GM18499 (cell line): Measurements from ENCODE around the gene CWC25.
"Not testable (repeated sequence)": the region's sequence is repeated elsewhere in the genome, so short reads cannot be mapped to it uniquely, and the experiment has no call there.

Source experiments
- ATAC-seq: cut with Tn5 transposase; IDR thresholded peaks from one replicate; pipeline ENCODE4 v1.9.1; 2021; ENCODE audit warnings: moderate number of reproducible peaks; ENCODE audit not compliant: insufficient read depth, unreplicated experiment

The CWC25 gene

DNA sequence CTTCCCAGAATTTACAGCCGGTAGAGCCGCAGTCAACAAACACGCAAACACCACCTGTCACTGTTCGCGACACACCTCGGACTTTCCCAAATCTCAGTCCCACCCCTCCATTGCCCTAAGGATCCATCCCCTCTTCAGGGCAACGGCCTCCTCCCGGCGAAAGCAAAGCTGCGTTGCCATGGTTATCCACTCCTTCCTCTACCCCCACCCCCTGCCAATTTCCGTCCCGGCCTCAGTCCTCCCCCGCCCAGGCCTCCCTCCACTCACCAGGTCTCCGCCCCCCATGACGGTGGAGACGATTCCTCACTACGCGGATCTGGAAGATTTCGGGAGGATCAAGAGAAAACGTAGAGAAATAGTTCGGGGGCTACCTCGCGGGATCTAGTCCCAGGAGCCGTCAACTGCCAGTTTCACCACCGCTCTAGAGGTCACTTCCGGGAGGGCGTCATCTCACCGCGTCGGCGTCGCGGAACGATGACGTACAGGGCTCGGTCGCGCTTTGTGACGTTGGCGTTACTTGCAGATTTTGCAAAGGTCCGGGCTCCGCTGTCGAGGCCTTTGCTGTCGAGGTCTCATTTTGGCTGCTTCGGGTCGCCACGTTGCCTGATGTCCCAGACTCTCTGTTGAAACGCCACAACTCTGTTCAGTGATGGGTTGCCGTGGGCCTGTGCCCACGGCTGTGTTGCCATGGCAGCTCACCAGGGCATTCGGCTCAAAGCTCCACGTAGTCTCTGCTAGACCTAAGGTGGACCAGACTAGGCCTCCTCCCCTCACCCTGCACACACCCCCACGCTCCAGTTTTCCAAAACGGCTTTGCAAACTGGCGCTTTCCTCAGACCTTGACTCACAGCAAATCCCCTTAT lies at the start of gene CWC25:
CWC25 (minus strand) TSS at position 423 of the 863 bp plus-strand sequence; CDS start at position 285, 138 bp downstream.
- ATAC-seq = no peak

- ATAC-seq = no peak
Measured at GRCh38 chr17:38873640-38874380, 48.7 kb upstream of the CWC25 start.

- no peak for ATAC-seq
Measured at GRCh38 chr17:38872671-38873385, 47.7 kb upstream of the CWC25 start.

DNA sequence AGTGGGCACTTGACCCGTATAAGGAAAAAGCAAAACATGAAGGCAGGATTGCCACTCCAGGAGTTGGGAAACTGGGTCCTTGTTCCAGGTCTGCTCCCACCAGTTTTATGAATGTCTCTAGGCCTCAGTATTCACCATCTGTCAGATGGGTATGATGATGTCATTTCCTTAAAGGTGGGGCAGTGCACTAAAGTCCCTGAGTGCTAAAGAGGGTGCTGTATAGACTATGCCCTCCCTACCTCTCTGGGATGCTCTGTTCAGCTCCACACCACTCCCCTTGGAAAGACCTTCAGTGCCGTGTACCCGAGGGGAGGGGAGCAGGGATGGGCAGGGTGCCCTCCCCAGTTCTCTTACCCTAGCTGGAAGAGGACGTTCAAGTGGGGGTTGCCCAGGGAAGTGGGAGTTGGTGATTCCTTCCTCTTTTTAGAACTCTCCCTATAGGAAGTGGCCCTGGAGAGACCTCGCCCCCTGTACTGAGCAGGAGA lies 46.9 kb upstream of the CWC25 start:
- no peak for ATAC-seq

DNA sequence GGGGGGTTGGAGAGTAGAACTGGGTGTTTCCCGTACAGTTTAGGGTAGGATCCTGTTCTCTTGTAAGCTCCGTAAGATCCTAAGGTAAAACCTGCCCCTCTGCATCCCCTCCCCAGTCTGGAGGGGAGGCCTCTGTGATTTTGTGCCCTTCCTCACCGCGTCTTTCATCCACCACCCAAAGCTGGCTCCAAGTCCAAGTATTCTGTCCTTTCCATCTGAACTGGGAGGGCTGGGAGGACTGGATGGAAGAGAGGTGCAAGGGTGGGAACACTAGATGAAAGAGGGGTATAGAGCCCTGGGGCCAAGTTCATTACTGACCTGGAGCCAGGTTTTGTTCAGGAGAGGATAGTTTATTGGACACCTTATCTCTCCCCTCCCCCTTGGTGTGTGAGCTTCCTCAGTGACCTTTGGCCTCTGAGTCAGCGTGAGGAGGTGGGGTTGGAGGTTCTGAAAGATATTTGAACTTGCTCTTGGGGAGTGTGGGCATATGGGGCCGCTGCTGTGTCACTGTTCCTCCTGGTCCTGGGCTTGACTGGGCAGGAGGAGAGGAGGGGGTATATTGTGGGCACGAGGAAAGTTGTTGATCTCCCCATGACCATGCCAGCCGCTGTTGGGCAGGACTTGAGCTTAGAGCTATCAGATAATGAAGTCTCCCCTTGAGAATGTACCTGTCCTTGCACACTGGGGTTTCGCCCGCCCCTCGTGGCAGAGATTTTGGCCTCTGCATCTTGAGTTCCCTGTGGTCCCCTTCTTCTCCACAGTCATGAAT lies 46.3 kb upstream of the CWC25 start:
- no peak for ATAC-seq

DNA sequence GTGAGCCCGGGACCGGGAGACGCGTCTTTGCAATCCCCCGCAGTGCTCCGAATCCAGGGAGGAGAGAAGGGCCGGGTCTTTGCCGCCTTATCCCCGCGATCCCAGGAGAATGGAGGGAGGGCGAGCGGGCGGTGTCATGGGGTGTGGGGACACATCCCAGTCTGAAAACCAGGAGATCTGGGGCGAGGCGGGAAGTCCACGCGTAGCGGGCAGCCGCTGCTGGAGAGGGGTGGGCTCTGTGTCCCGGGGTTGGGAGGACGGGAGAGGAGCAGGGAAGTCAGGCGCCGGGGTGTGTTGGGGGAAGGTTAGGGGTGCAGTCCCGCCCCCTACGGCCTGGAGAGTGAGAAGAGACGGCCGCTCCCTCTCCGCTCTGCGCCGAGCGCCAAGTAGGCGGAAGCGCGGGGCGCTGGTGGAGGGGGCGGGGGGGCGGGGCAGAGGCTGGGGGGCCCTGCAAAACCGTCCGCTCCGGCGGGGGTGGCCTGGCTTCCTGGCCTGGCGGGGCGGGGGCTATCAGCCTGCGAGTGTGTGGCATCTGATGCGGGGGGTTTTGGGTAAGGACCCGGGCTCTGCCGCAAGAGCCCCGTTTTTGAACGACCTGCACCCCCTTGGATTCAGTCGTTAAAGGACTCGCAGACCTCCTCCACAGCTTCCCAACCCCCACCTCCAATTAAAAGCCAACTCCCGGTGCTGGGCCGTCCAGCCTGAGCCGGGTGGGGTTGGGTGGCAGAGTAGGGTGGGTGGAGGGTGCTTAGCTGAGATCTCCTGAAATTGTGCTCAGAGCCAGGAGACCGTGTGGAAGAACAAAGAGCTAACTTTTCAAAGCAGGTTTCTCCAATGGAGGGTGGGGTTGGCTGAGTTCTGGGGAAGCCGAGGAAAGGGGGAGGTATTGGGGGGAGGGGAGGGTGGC lies 45.4 kb upstream of the CWC25 start:
- no peak for ATAC-seq

DNA sequence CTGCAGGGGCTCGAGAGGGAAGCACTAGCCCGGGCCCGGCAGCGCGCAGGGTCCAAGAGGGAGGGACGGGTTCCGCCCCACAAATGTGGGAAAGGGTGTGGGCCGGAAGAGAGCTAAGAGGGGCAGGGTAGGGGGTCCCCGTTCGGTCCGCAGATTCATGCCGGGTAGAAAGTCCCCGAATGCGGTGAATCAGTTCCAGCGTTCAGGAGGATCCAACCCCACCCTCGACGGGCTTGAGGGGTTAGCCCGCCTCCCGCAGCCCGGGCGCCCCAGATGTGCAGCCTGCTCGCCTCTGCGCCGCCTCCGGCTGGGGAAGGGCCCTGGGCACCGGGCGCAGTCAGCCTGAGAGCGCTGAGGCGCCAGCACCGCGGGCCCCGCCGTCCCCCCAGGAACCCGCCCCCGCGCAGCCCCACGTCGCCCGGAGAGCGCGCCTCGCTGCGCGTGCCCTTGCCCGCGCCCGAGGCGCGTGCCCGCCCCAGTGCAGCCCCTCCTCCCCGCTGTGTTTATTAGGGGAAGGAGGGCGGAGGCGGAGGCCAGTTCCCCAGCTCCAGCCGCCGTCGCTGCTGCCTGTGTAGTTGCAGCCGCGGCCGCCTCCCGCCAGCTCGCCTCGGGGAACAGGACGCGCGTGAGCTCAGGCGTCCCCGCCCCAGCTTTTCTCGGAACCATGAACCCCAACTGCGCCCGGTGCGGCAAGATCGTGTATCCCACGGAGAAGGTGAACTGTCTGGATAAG lies 44.6 kb upstream of the CWC25 start, which contains the start of gene LASP1:
LASP1 (plus strand) TSS at position 533 of the 733 bp plus-strand sequence; CDS start at position 665, 132 bp downstream.
- ATAC-seq = no peak

GRCh38 chr17:38868817-38869525 lies 43.9 kb upstream of the CWC25 start:
- no peak for ATAC-seq

DNA sequence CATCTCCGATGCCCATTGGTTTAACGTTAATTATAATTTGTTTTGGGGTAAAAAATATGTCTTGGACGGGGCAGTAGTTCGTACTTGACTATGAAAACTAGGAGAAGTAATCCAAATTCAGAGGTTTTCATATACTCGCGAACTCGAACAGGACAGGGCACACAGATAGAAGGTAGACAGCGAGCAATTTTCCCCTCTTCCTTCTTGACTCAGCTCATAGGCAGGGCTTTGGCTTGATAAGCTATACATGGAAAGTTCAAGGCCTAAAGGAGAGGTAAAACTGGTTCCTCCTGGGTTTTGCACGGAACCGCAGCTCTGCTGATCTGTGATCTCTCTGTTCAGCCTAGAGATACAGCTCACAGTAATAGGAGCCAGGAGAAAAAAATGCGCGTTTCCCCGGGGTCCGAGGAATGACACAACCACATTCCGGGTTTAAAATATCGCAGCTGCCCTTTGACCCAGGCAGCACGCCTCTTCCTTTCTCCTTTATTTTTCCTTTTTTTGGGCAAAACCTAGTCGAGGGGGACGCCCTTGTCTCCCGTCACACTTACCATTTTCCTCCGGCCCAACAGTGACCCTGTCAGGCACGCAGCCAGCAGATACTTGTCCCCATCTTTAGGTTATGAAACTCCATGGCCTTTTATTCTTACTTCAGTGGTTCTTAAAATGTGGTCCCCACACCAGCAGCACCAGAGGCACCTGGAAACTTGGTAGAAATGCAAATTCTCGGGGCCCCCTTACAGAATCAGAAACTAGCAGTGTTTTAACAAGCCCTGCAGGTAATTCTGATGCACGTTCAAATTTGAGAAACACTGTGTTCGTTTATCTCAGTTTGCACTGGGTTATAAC lies 43.1 kb upstream of the CWC25 start:
- no peak for ATAC-seq

DNA sequence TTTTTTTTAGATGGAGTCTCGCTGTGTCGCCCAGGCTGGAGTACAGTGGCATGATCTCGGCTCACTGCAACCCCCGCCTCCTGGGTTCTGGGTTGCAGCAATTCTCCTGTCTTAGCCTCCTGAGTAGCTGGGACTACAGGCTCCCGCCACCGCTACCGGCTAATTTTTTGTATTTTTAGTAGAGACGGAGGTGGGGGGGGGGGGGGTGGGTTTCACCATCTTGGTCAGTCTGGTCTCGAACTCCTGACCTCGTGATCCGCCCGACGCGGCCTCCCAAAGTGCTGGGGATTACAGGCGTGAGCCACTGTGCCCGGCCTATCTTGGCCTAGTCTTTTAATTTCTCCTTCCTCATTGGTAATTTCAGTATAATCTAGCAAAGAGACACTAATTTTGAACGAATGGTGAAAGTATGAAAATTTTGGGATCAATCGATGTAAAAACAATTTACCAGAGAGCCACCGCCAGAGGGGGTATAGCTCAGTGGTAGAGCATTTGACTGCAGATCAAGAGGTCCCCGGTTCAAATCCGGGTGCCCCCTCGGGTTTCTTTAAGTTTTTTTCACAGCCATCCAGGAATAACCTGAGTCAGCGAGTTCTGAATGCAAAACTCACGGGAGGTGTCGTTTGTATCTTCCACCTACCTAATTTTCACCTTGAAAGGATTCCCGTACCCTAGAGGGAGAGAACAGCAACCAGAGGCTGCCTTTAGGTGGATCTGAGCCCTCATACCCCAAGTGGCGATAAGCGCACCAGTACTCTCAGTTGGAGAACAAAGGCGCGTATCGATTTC lies 42.3 kb upstream of the CWC25 start:
- no peak for ATAC-seq

DNA sequence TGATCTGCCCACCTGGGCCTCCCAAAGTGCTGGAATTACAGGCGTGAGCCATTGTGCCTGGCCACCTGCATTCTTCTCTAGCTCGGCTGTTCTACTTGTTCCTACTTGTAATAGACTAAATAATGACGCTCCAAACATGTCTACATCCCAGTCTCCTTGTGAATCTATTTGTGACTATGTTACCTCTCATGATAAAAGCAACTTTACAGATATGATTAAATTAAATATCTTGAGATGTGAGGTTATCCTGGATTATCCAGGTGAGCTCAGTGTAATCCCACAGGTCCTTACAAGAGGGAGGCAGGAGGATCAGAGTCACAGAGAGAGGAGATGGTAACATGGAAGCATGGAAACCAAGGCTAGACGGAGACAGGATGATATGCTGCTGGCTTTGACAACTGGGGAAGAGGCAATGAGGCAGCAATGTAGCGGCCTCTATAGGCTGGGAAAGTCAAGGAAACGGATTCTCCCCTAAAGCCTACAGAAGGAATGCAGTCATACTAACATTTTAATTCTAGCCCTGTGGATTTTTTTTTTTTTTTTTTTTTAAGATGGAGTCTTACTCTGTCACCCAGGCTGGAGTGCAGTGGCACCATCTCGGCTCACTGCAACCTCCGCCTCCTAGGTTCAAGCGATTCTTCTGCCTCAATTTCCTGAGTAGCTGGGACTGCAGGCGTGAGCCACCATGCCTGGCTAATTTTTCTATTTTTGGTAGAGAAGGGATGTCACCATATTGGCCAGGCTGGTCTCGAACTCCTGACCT lies 39.7 kb upstream of the CWC25 start:
- no peak for ATAC-seq

DNA sequence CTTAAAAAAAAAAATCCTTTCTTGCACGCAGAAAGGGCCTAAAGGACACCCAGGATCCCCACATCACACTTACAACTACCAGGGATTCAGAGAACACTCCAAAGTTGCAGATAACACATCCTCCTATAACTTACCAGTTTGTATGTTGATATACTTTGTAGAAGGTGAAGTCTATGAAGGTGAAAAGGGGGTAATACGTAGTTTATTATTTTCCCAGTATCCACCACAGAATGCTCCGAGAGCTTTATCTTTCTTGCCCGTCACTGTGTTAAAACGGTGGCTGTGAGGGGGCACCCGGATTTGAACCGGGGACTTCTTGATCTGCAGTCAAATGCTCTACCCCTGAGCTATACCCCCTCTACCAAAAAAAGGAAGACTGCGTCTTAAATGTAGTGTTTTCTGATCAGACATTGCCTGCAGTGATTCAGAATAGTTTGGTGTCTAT lies 36.3 kb upstream of the CWC25 start:
- no peak for ATAC-seq

DNA sequence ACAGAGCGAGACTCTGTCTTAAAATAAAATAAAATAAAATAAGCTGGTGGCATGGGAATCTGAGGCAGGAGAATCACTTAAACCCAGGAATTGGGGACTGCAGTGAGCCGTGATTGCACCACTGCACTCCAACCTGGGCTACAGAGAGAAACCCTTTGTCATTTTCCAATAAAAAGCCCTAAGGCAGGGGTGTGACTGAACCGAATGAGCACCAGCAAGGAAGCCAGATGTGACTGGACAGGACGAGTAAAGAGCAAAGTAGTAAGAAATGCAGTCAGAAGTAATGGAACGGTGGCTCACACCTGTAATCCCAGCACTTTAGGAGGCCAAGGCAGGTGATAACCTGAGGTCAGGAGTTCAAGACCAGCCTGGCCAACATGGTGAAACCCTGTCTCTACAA lies 32.1 kb upstream of the CWC25 start:
- ATAC-seq = no peak

- ATAC-seq = not testable (repeated sequence)
Measured at GRCh38 chr17:38855101-38855714, 30.1 kb upstream of the CWC25 start.
